PC-3 (cell line): ENCODE results near the gene BCAS4. TPM values are rescaled to one million over a fixed set of nuclear protein-coding genes. Genes with fewer than 3 reads are reported as not detected.

Experiments
- ATAC-seq: fragments of 200-7000 bp; cut with Tn5 transposase; 2 replicates; pipeline ENCODE4 v1.9.1; 2020; ENCODE audit warnings: mild to moderate bottlenecking, moderate library complexity
- BruUV-seq: library from RNA; stranded (reverse); fragments of 400-500 nt; replicated peaks from 2 replicates; lab custom pipeline; 2021; lab: Mats Ljungman, UMichigan
- CTCF ChIA-PET: fragments of 300-600 bp; sonication (Branson Sonifier 250); formaldehyde crosslinking; loops from one replicate; lab custom pipeline; 2022; ENCODE audit warnings: antibody characterized with exemption; lab: Charles Lee
- POLR2A ChIA-PET: fragments of 300-600 bp; sonication (Branson Sonifier 250); formaldehyde crosslinking; loops from one replicate; lab custom pipeline; 2022; ENCODE audit warnings: antibody characterized with exemption; ENCODE audit not compliant: unreplicated experiment; lab: Charles Lee
- DNase-seq: peaks from one replicate; pipeline ENCODE4 v3.0.0-alpha.2; 2015
- H2AFZ ChIP-seq: fragments of 300-600 bp; sonication (generic); 2 replicates; pipeline ENCODE4 v1.6.0; 2016; ENCODE audit warnings: antibody characterized with exemption, low read length
- H3F3A ChIP-seq: fragments of 300-600 bp; sonication (generic); one replicate; pipeline ENCODE4 v1.6.0; 2017; ENCODE audit warnings: antibody characterized with exemption, low read length, control low read depth, mild to moderate bottlenecking; ENCODE audit not compliant: unreplicated experiment
- H3K27ac ChIP-seq: fragments of 300-600 bp; sonication (generic); 2 replicates; pipeline ENCODE4 v1.5.1; 2016; ENCODE audit warnings: mild to moderate bottlenecking, low read length
- H3K27me3 ChIP-seq: fragments of 300-600 bp; sonication (generic); 2 replicates; pipeline ENCODE4 v1.6.1; 2016; ENCODE audit warnings: low read length, mixed read lengths
- H3K36me3 ChIP-seq: fragments of 300-600 bp; sonication (generic); 2 replicates; pipeline ENCODE4 v1.6.1; 2016; ENCODE audit warnings: low read depth, mixed run types, low read length, mixed read lengths
- H3K4me1 ChIP-seq: fragments of 300-600 bp; sonication (generic); 2 replicates; pipeline ENCODE4 v1.5.1; 2016; ENCODE audit warnings: low read length; ENCODE audit not compliant: insufficient read depth
- H3K4me2 ChIP-seq: fragments of 300-600 bp; sonication (generic); 2 replicates; pipeline ENCODE4 v1.6.0; 2016; ENCODE audit warnings: low read length
- H3K4me3 ChIP-seq: fragments of 300-600 bp; sonication (generic); 2 replicates; pipeline ENCODE4 v1.5.1; 2016; ENCODE audit warnings: mild to moderate bottlenecking, low read length, mixed read lengths
- H3K79me2 ChIP-seq: fragments of 300-600 bp; sonication (generic); 2 replicates; pipeline ENCODE4 v1.6.1; 2017; ENCODE audit warnings: low read length, mixed read lengths
- H3K9ac ChIP-seq: fragments of 300-600 bp; sonication (generic); 2 replicates; pipeline ENCODE4 v1.6.0; 2016; ENCODE audit warnings: mild to moderate bottlenecking, low read length
- H3K9me2 ChIP-seq: fragments of 300-600 bp; sonication (generic); replicated peaks from 2 replicates; pipeline ENCODE4 v1.6.1; 2016; ENCODE audit warnings: mixed run types, low read length, mixed read lengths
- H3K9me3 ChIP-seq: fragments of 300-600 bp; sonication (generic); 2 replicates; pipeline ENCODE4 v1.6.1; 2016; ENCODE audit warnings: low read length, mixed read lengths
- H4K20me1 ChIP-seq: fragments of 300-600 bp; sonication (generic); 2 replicates; pipeline ENCODE4 v1.6.1; 2016; ENCODE audit warnings: low read length, mixed read lengths
- EZH2 ChIP-seq: fragments of 300-600 bp; sonication (generic); IDR thresholded peaks from one replicate; pipeline ENCODE4 v1.6.1; 2017; ENCODE audit warnings: antibody characterized with exemption, mild to moderate bottlenecking, low read length; ENCODE audit not compliant: unreplicated experiment
- EZH2phosphoT487 ChIP-seq: fragments of 300-600 bp; sonication (generic); IDR thresholded peaks from 2 replicates; pipeline ENCODE4 v1.6.1; 2018; ENCODE audit warnings: mild to moderate bottlenecking, antibody characterized with exemption, low read length, borderline replicate concordance
- intact Hi-C: fragments of 100-400 bp; cut with micrococcal nuclease; formaldehyde crosslinking; loops from 2 replicates; pipeline ENCODE4 v1.9.0; 2023
- total RNA-seq: library from RNA; depleted of rRNA; stranded (reverse); fragments of >200 nt; gene quantifications from 2 replicates; pipeline ENCODE4 v1.2.3, GENCODE V29; 2014
- TF ChIP-seq, protein P1 (sequence below): fragments of 300-600 bp; sonication (generic); conservative IDR thresholded peaks from 2 replicates; pipeline ENCODE4 v1.5.1; 2017; ENCODE audit warnings: antibody characterized with exemption, low read depth, mild to moderate bottlenecking, low read length

Gene BCAS4
- total RNA-seq, 1 experiment from 2014 or later: 56.9 TPM

- ChIA-PET CTCF (interaction anchor here (0.6 kb wide), 1 partner anchor 65 kb away, joined by 4 read pairs; no protein-coding TSS in a partner anchor), POLR2A (no interaction called here)
- no peak for ATAC-seq
- H3K9me2 ChIP-seq: no peaks in the 10 kb centered on the region
- H3K4me1 ChIP-seq: no peaks in the 10 kb centered on the region
- no peak overlapping the region for H2AFZ ChIP-seq
- H3K4me2 ChIP-seq: no peak overlapping the region
- no peaks in the 10 kb centered on the region for H3K9me3 ChIP-seq
- H3K27ac ChIP-seq: no peak overlapping the region
- no peak overlapping the region for H3K9ac ChIP-seq
- BruUV-seq: no TSS peak
- H3F3A ChIP-seq: no peaks in the 10 kb centered on the region
- no peak overlapping the region for H3K4me3 ChIP-seq
- TF ChIP-seq, protein P1, sequence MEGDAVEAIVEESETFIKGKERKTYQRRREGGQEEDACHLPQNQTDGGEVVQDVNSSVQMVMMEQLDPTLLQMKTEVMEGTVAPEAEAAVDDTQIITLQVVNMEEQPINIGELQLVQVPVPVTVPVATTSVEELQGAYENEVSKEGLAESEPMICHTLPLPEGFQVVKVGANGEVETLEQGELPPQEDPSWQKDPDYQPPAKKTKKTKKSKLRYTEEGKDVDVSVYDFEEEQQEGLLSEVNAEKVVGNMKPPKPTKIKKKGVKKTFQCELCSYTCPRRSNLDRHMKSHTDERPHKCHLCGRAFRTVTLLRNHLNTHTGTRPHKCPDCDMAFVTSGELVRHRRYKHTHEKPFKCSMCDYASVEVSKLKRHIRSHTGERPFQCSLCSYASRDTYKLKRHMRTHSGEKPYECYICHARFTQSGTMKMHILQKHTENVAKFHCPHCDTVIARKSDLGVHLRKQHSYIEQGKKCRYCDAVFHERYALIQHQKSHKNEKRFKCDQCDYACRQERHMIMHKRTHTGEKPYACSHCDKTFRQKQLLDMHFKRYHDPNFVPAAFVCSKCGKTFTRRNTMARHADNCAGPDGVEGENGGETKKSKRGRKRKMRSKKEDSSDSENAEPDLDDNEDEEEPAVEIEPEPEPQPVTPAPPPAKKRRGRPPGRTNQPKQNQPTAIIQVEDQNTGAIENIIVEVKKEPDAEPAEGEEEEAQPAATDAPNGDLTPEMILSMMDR: no peak
- no peak for TF ChIP-seq EZH2phosphoT487
- no peak for TF ChIP-seq EZH2
- no peaks in the 10 kb centered on the region for H3K79me2 ChIP-seq
- H4K20me1 ChIP-seq: no peaks in the 10 kb centered on the region
- H3K36me3 ChIP-seq: no peaks in the 10 kb centered on the region
- intact Hi-C loops: no loop called here
- DNase-seq: no peak
- H3K27me3 ChIP-seq: no peaks in the 10 kb centered on the region
These were observed 63.7 kb downstream of the BCAS4 start for GRCh38 chr20:50858525-50858924.

- H3K9ac ChIP-seq: no peak overlapping the region
- H3F3A ChIP-seq: no peaks in the 10 kb centered on the region
- CTCF ChIA-PET: interaction anchor here (0.6 kb wide), 1 partner anchor 66 kb away, joined by 4 read pairs; no protein-coding TSS in a partner anchor
- no peaks in the 10 kb centered on the region for H3K27me3 ChIP-seq
- TF ChIP-seq EZH2 (no peak), EZH2phosphoT487 (no peak)
- TF ChIP-seq, protein P1: no peak
- H3K4me3 ChIP-seq: no peak overlapping the region
- H3K4me1 ChIP-seq: no peaks in the 10 kb centered on the region
- no peaks in the 10 kb centered on the region for H3K9me2 ChIP-seq
- no peak overlapping the region for H3K27ac ChIP-seq
- no peaks in the 10 kb centered on the region for H3K79me2 ChIP-seq
- intact Hi-C loops: no loop called here
- DNase-seq: no peak
- POLR2A ChIA-PET: no interaction called here
- no TSS peak for BruUV-seq
- no peak overlapping the region for H3K4me2 ChIP-seq
- H3K36me3 ChIP-seq: no peaks in the 10 kb centered on the region
- H4K20me1 ChIP-seq: no peaks in the 10 kb centered on the region
- no peak for ATAC-seq
- H3K9me3 ChIP-seq: no peaks in the 10 kb centered on the region
- no peak overlapping the region for H2AFZ ChIP-seq
These were observed 64.3 kb downstream of the BCAS4 start for GRCh38 chr20:50859161-50859560.

DNA sequence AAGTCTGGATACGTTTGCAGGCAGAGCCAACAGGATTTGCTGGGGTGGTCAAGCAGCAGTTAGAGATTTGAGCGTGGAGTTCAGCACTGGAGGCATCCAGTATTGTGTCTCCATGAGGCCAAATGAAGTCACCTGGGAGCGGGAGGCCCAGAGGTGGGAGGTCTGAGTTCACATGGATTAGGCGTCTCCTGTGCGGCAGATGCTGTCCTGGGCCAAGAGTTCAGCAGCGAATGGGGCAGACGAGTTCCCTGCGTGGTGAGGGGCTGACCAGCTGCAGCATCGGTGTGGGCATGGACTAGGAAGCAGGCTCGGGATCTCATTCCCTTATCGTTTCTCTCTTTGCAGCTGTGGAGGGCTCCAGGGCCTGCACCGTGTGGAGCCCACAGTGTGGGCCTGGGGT lies 66.2 kb downstream of the BCAS4 start:
- H3F3A ChIP-seq: no peaks in the 10 kb centered on the region
- intact Hi-C loops: no loop called here

More for the DNA sequence above, 66.2 kb downstream of the BCAS4 start:
- Histone ChIP-seq H3K79me2 (no peaks in the 10 kb centered on the region), H3K4me1 (no peaks in the 10 kb centered on the region), H3K27ac (no peak overlapping the region), H3K36me3 (no peaks in the 10 kb centered on the region), H3K4me3 (no peak overlapping the region), H3K9me3 (no peaks in the 10 kb centered on the region), H3K9me2 (no peaks in the 10 kb centered on the region), H2AFZ (no peak overlapping the region), H3K4me2 (no peak overlapping the region), H4K20me1 (no peaks in the 10 kb centered on the region), H3K27me3 (no peaks in the 10 kb centered on the region), H3K9ac (no peak overlapping the region)
- ChIA-PET CTCF (no interaction called here), POLR2A (no interaction called here)
- no peak for DNase-seq
- no peak for ATAC-seq
- no TSS peak for BruUV-seq
- TF ChIP-seq EZH2: no peak
- TF ChIP-seq, protein P1: no peak
- TF ChIP-seq EZH2phosphoT487: no peak
